HepG2 (cell line): ENCODE measurements around the gene RABGAP1. TPM values are rescaled to one million over a fixed set of nuclear protein-coding genes. Genes with fewer than 3 reads are reported as not detected.

Experiments used
- AHR ChIP-seq: IDR thresholded peaks from 2 replicates; pipeline ENCODE4 v1.6.1; 2018; ENCODE audit warnings: missing genetic modification reagents, missing compliant biosample characterization
- AKAP8 ChIP-seq: sonication (generic); formaldehyde crosslinking; IDR thresholded peaks from 2 replicates; pipeline ENCODE4 v1.5.1; 2020; ENCODE audit warnings: mild to moderate bottlenecking, missing genetic modification reagents
- DDIT3 ChIP-seq: sonication (generic); formaldehyde crosslinking; IDR thresholded peaks from 2 replicates; pipeline ENCODE4 v1.4.0; 2020; ENCODE audit warnings: mild to moderate bottlenecking, missing genetic modification reagents
- DMAP1 ChIP-seq: IDR thresholded peaks from 2 replicates; pipeline ENCODE4 v1.6.1; 2016
- EED ChIP-seq: sonication (generic); formaldehyde crosslinking; IDR thresholded peaks from 2 replicates; pipeline ENCODE4 v1.5.0; 2020; ENCODE audit warnings: mild to moderate bottlenecking, missing genetic modification reagents
- ELF4 ChIP-seq: sonication (generic); formaldehyde crosslinking; IDR thresholded peaks from 2 replicates; pipeline ENCODE4 v1.5.0; 2020; ENCODE audit warnings: missing genetic modification reagents, mild to moderate bottlenecking, moderate library complexity, borderline replicate concordance
- GABPB1 ChIP-seq: IDR thresholded peaks from 2 replicates; pipeline ENCODE4 v1.6.1; 2016; ENCODE audit warnings: mild to moderate bottlenecking, missing genetic modification reagents, moderate library complexity, missing compliant biosample characterization
- HNRNPL ChIP-seq: fragments of 200-400 bp; formaldehyde crosslinking; IDR thresholded peaks from 2 replicates; pipeline ENCODE4 v1.6.1; 2017; ENCODE audit warnings: mild to moderate bottlenecking, low read depth, low read length
- HOXA7 ChIP-seq: sonication (generic); formaldehyde crosslinking; IDR thresholded peaks from 2 replicates; pipeline ENCODE4 v1.8.1; 2022; ENCODE audit warnings: mild to moderate bottlenecking, missing genetic modification reagents, moderate library complexity
- JDP2 ChIP-seq: sonication (generic); formaldehyde crosslinking; IDR thresholded peaks from 2 replicates; pipeline ENCODE4 v1.8.1; 2022; ENCODE audit warnings: missing genetic modification reagents, borderline replicate concordance
- KLF15 ChIP-seq: sonication (generic); formaldehyde crosslinking; IDR thresholded peaks from 2 replicates; pipeline ENCODE4 v1.8.1; 2023; ENCODE audit warnings: borderline replicate concordance, mild to moderate bottlenecking, inconsistent platforms, missing genetic modification reagents, mixed read lengths
- MED13 ChIP-seq: sonication (generic); formaldehyde crosslinking; IDR thresholded peaks from 2 replicates; pipeline ENCODE4 v1.5.0; 2020; ENCODE audit warnings: missing genetic modification reagents
- NR3C1 ChIP-seq: sonication (generic); formaldehyde crosslinking; IDR thresholded peaks from 2 replicates; pipeline ENCODE4 v1.4.0; 2020; ENCODE audit warnings: missing genetic modification reagents
- ZBTB42 ChIP-seq: sonication (generic); formaldehyde crosslinking; IDR thresholded peaks from 2 replicates; pipeline ENCODE4 v1.5.0; 2020; ENCODE audit warnings: mild to moderate bottlenecking, missing genetic modification reagents
- ZFY ChIP-seq: sonication (generic); formaldehyde crosslinking; IDR thresholded peaks from 2 replicates; pipeline ENCODE4 v1.4.0; 2020; ENCODE audit warnings: missing genetic modification reagents
- ZNF180 ChIP-seq: sonication (generic); formaldehyde crosslinking; IDR thresholded peaks from 2 replicates; pipeline ENCODE4 v1.4.0; 2020; ENCODE audit warnings: low read depth, missing genetic modification reagents, borderline replicate concordance
- ZNF512 ChIP-seq: sonication (generic); formaldehyde crosslinking; IDR thresholded peaks from 2 replicates; pipeline ENCODE4 v1.4.0; 2020; ENCODE audit warnings: mild to moderate bottlenecking, missing genetic modification reagents
- ZNF607 ChIP-seq: sonication (generic); formaldehyde crosslinking; IDR thresholded peaks from 2 replicates; pipeline ENCODE4 v1.5.1; 2020; ENCODE audit warnings: missing genetic modification reagents, mild to moderate bottlenecking, borderline replicate concordance
- ZNF644 ChIP-seq: IDR thresholded peaks from 2 replicates; pipeline ENCODE4 v1.6.1; 2016; ENCODE audit warnings: low read depth
- ZNF777 ChIP-seq: sonication (generic); formaldehyde crosslinking; IDR thresholded peaks from 2 replicates; pipeline ENCODE4 v1.4.0; 2020; ENCODE audit warnings: missing genetic modification reagents
- ZNF879 ChIP-seq: sonication (generic); formaldehyde crosslinking; IDR thresholded peaks from 2 replicates; pipeline ENCODE4 v1.8.1; 2023; ENCODE audit warnings: missing genetic modification reagents
- ZNF891 ChIP-seq: sonication (generic); formaldehyde crosslinking; IDR thresholded peaks from 2 replicates; pipeline ENCODE4 v1.5.0; 2020; ENCODE audit warnings: mild to moderate bottlenecking, missing genetic modification reagents
- polyA plus RNA-seq, 8 experiments: library from polyadenylated mRNA; depleted of rRNA in 3 of 8; stranded (reverse) in 7 of 8; unstranded in 1 of 8; fragments of >200 nt; fragmentation: Illumina TruSeq in 4 of 8; extraction: Trizol in 4 of 8; gene quantifications; 2 replicates each; pipeline versions ENCODE4 v1.2.1 to v1.2.3, GENCODE V29; 2011 to 2016; ENCODE audit warnings: low read depth in 4 of 8, missing spikeins in 1 of 8, mixed read lengths in 1 of 8; ENCODE audit not compliant: insufficient read depth in 1 of 8
- total RNA-seq, 5 experiments: library from RNA; depleted of rRNA; stranded (reverse); fragments of >200 nt; fragmentation: Illumina TruSeq; extraction: Trizol; gene quantifications; 2 replicates each; pipeline ENCODE4 v1.2.3, GENCODE V29; 2016; ENCODE audit warnings: low read depth in 1 of 5
- TF ChIP-seq, protein P1 (sequence below): IDR thresholded peaks from 2 replicates; pipeline ENCODE4 v1.6.1; 2016; ENCODE audit warnings: missing compliant biosample characterization, missing genetic modification reagents, borderline replicate concordance
- TF ChIP-seq, protein P2 (sequence below): IDR thresholded peaks from 2 replicates; pipeline ENCODE4 v1.6.1; 2016; ENCODE audit warnings: missing biosample characterization, missing genetic modification reagents, low read depth
- TF ChIP-seq, protein P3 (sequence below): sonication (generic); formaldehyde crosslinking; conservative IDR thresholded peaks from 2 replicates; pipeline ENCODE4 v1.4.0; 2020; ENCODE audit warnings: missing genetic modification reagents
- TF ChIP-seq, protein P4 (sequence below): sonication (generic); formaldehyde crosslinking; IDR thresholded peaks from 2 replicates; pipeline ENCODE4 v1.4.0; 2020; ENCODE audit warnings: mild to moderate bottlenecking, missing genetic modification reagents

The RABGAP1 gene
- total and polyA plus RNA-seq, 2 of the 13 experiments (the other 11 are each of a cell fraction or from before 2014, with no cell fraction given) = 19.1 to 19.3 TPM

- TF ChIP-seq, protein P1, sequence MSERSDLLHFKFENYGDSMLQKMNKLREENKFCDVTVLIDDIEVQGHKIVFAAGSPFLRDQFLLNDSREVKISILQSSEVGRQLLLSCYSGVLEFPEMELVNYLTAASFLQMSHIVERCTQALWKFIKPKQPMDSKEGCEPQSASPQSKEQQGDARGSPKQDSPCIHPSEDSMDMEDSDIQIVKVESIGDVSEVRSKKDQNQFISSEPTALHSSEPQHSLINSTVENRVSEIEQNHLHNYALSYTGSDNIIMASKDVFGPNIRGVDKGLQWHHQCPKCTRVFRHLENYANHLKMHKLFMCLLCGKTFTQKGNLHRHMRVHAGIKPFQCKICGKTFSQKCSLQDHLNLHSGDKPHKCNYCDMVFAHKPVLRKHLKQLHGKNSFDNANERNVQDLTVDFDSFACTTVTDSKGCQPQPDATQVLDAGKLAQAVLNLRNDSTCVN (CRISPR knock-in tag) = no peak
- TF ChIP-seq ZBTB42 (CRISPR knock-in tag) (no peak), ZNF891 (no peak), ZNF879 (CRISPR knock-in tag) (no peak), ZNF180 (CRISPR knock-in tag) (no peak), GABPB1 (peak; percentile 18; the same call in 1 of the 2 replicates), DMAP1 (CRISPR knock-in tag) (no peak), EED (no peak), DDIT3 (CRISPR knock-in tag) (no peak), MED13 (CRISPR knock-in tag) (no peak), NR3C1 (CRISPR knock-in tag) (no peak), JDP2 (CRISPR knock-in tag) (no peak), HNRNPL (no peak), AKAP8 (no peak), ZFY (CRISPR knock-in tag) (0 out of 2 replicates have a peak, but pooled peaks have one; percentile 22), ZNF607 (no peak), KLF15 (no peak), ZNF777 (CRISPR knock-in tag) (no peak), ZNF512 (no peak), ZNF644 (no peak), ELF4 (no peak), AHR (CRISPR knock-in tag) (no peak), HOXA7 (no peak)
- TF ChIP-seq, protein P2, sequence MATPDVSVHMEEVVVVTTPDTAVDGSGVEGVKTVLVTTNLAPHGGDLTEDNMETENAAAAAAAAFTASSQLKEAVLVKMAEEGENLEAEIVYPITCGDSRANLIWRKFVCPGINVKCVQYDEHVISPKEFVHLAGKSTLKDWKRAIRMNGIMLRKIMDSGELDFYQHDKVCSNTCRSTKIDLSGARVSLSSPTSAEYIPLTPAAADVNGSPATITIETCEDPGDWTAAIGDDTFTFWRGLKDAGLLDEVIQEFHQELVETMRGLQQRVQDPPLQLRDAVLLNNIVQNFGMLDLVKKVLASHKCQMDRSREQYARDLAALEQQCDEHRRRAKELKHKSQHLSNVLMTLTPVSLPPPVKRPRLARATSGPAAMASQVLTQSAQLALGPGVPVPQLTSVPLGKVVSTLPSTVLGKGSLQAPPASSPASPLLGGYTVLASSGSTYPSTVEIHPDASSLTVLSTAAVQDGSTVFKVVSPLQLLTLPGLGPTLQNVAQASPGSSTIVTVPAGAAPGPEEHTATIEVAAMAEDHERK (CRISPR knock-in tag) = no peak
- TF ChIP-seq, protein P3, sequence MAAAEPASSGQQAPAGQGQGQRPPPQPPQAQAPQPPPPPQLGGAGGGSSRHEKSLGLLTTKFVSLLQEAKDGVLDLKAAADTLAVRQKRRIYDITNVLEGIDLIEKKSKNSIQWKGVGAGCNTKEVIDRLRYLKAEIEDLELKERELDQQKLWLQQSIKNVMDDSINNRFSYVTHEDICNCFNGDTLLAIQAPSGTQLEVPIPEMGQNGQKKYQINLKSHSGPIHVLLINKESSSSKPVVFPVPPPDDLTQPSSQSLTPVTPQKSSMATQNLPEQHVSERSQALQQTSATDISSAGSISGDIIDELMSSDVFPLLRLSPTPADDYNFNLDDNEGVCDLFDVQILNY = no peak
- TF ChIP-seq, protein P4, sequence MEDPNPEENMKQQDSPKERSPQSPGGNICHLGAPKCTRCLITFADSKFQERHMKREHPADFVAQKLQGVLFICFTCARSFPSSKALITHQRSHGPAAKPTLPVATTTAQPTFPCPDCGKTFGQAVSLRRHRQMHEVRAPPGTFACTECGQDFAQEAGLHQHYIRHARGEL (CRISPR knock-in tag) = no peak
Measured at GRCh38 chr9:123087359-123087888, 146.6 kb downstream of the RABGAP1 start (continued).
